IMR-90 (cell line): ENCODE data around the gene MRPL58. TPM values are rescaled to one million over a fixed set of nuclear protein-coding genes. Genes with fewer than 3 reads are reported as not detected.

ENCODE experiments used
- ATAC-seq: fragments of 200-7000 bp; cut with Tn5 transposase; 2 replicates; pipeline ENCODE4 v1.9.1; 2020; ENCODE audit warnings: low read depth, mild to moderate bottlenecking, moderate library complexity
- BruUV-seq: library from RNA; stranded (reverse); fragments of 400-500 nt; replicated peaks from 2 replicates; lab custom pipeline; 2021; lab: Mats Ljungman, UMichigan
- CTCF ChIA-PET: fragments of 300-600 bp; formaldehyde crosslinking; extraction: SDS; loops from one replicate; lab custom pipeline; 2021; ENCODE audit warnings: antibody characterized with exemption; lab: Yijun Ruan, JAX
- POLR2A ChIA-PET: fragments of 300-600 bp; sonication (Branson Sonifier 250); formaldehyde crosslinking; loops from one replicate; lab custom pipeline; 2022; ENCODE audit warnings: antibody characterized with exemption; ENCODE audit not compliant: unreplicated experiment; lab: Charles Lee
- DNase-seq: peaks from one replicate; pipeline ENCODE4 v3.0.0; 2013
- H2AFZ ChIP-seq: replicated peaks from 2 replicates; pipeline ENCODE3; 2013; ENCODE audit warnings: low read length, mild to moderate bottlenecking; ENCODE audit not compliant: poor library complexity
- H2AK5ac ChIP-seq: 2 replicates; pipeline ENCODE4 v1.6.1; 2013; ENCODE audit warnings: low read depth, low read length, inconsistent platforms
- H2AK9ac ChIP-seq: replicated peaks from 2 replicates; pipeline ENCODE3; 2013; ENCODE audit warnings: mild to moderate bottlenecking, low read depth, low read length, moderate library complexity; ENCODE audit not compliant: poor library complexity
- H2BK120ac ChIP-seq: 2 replicates; pipeline ENCODE4 v1.6.1; 2013; ENCODE audit warnings: low read depth, low read length, inconsistent platforms
- H2BK15ac ChIP-seq: 3 replicates; pipeline ENCODE4 v1.6.1; 2013; ENCODE audit warnings: low read depth, low read length, inconsistent platforms
- H2BK20ac ChIP-seq: 2 replicates; pipeline ENCODE4 v1.6.1; 2013; ENCODE audit warnings: low read depth, mild to moderate bottlenecking, inconsistent platforms, low read length, moderate library complexity
- H2BK5ac ChIP-seq: 2 replicates; pipeline ENCODE4 v1.6.1; 2013; ENCODE audit warnings: mild to moderate bottlenecking, low read depth, low read length, inconsistent platforms; ENCODE audit not compliant: poor library complexity, severe bottlenecking
- H3K14ac ChIP-seq: replicated peaks from 2 replicates; pipeline ENCODE4 v1.6.1; 2013; ENCODE audit warnings: low read depth, low read length, inconsistent platforms
- H3K18ac ChIP-seq: 2 replicates; pipeline ENCODE4 v1.6.1; 2013; ENCODE audit warnings: low read depth, low read length, control low read depth
- H3K23ac ChIP-seq: 2 replicates; pipeline ENCODE4 v1.6.1; 2013; ENCODE audit warnings: low read depth, low read length, inconsistent platforms
- H3K27ac ChIP-seq: 2 replicates; pipeline ENCODE4 v1.5.1; 2013; ENCODE audit warnings: mild to moderate bottlenecking, control low read depth, low read length; ENCODE audit not compliant: insufficient read depth
- H3K27me3 ChIP-seq: 2 replicates; pipeline ENCODE4 v1.6.1; 2013; ENCODE audit warnings: low read length; ENCODE audit not compliant: control insufficient read depth, insufficient read depth
- H3K36me3 ChIP-seq: 2 replicates; pipeline ENCODE4 v1.6.1; 2013; ENCODE audit warnings: low read length, mixed read lengths; ENCODE audit not compliant: control insufficient read depth, insufficient read depth
- H3K4ac ChIP-seq: 2 replicates; pipeline ENCODE4 v1.6.1; 2013; ENCODE audit warnings: low read depth, low read length, inconsistent platforms
- H3K4me1 ChIP-seq: 2 replicates; pipeline ENCODE4 v1.6.1; 2013; ENCODE audit warnings: low read length, mixed read lengths; ENCODE audit not compliant: control insufficient read depth, insufficient read depth
- H3K4me2 ChIP-seq: 2 replicates; pipeline ENCODE4 v1.6.1; 2013; ENCODE audit warnings: low read depth, mild to moderate bottlenecking, control low read depth, low read length, moderate library complexity
- H3K4me3 ChIP-seq: 2 replicates; pipeline ENCODE4 v1.5.1; 2013; ENCODE audit warnings: low read depth, mild to moderate bottlenecking, control low read depth, low read length, moderate library complexity; ENCODE audit not compliant: insufficient read depth
- H3K56ac ChIP-seq: 2 replicates; pipeline ENCODE4 v1.6.1; 2013; ENCODE audit warnings: low read length, inconsistent platforms; ENCODE audit not compliant: insufficient read depth; ENCODE audit errors: extremely low read depth
- H3K79me1 ChIP-seq, 2 experiments: 2 replicates each; pipeline ENCODE4 v1.6.1; 2013; ENCODE audit warnings: low read length in 2 of 2, inconsistent platforms in 1 of 2, low read depth in 1 of 2
- H3K9ac ChIP-seq: 2 replicates; pipeline ENCODE4 v1.6.1; 2013; ENCODE audit warnings: low read depth, low read length, control low read depth
- H3K9me1 ChIP-seq: 2 replicates; pipeline ENCODE4 v1.6.1; 2013; ENCODE audit warnings: low read length, inconsistent platforms; ENCODE audit not compliant: insufficient read depth
- H3K9me3 ChIP-seq: 2 replicates; pipeline ENCODE4 v1.6.1; 2013; ENCODE audit warnings: low read length; ENCODE audit not compliant: control insufficient read depth, insufficient read depth
- H4K20me1 ChIP-seq: 2 replicates; pipeline ENCODE4 v1.6.1; 2013; ENCODE audit warnings: low read length, inconsistent platforms; ENCODE audit not compliant: insufficient read depth
- H4K5ac ChIP-seq: 2 replicates; pipeline ENCODE4 v1.6.1; 2013; ENCODE audit warnings: mild to moderate bottlenecking, low read depth, low read length, control low read depth
- H4K8ac ChIP-seq, 2 experiments: 2 replicates each; pipeline ENCODE4 v1.6.1; 2013; ENCODE audit warnings: low read depth in 2 of 2, low read length in 2 of 2, control low read depth in 1 of 2, inconsistent platforms in 1 of 2
- H4K91ac ChIP-seq: 2 replicates; pipeline ENCODE4 v1.6.1; 2013; ENCODE audit warnings: low read depth, low read length, inconsistent platforms; ENCODE audit not compliant: insufficient read depth
- BHLHE40 ChIP-seq: fragments of 150-350 bp; IDR thresholded peaks from 2 replicates; pipeline ENCODE4 v1.6.1; 2016; ENCODE audit warnings: mild to moderate bottlenecking, low read depth, low read length
- CEBPB ChIP-seq: IDR thresholded peaks from 2 replicates; pipeline ENCODE4 v1.6.1; 2012; ENCODE audit warnings: low read depth, low read length, improper control_type of control experiment
- CTCF ChIP-seq: conservative IDR thresholded peaks from 2 replicates; pipeline ENCODE4 v1.5.1; 2012; ENCODE audit warnings: mild to moderate bottlenecking, low read depth, low read length, improper control_type of control experiment
- ELK1 ChIP-seq: fragments of 150-350 bp; IDR thresholded peaks from 2 replicates; pipeline ENCODE4 v1.6.1; 2016; ENCODE audit warnings: low read depth, mild to moderate bottlenecking, low read length, moderate library complexity, borderline replicate concordance
- FOS ChIP-seq: fragments of 150-350 bp; IDR thresholded peaks from 2 replicates; pipeline ENCODE4 v1.6.1; 2016; ENCODE audit warnings: low read depth, low read length
- MAFK ChIP-seq: IDR thresholded peaks from 2 replicates; pipeline ENCODE4 v1.6.1; 2012; ENCODE audit warnings: low read depth, low read length, improper control_type of control experiment
- MAZ ChIP-seq: IDR thresholded peaks from 2 replicates; pipeline ENCODE4 v1.6.1; 2012; ENCODE audit warnings: low read depth, mild to moderate bottlenecking, low read length, improper control_type of control experiment, moderate library complexity, borderline replicate concordance
- POLR2A ChIP-seq: IDR thresholded peaks from 2 replicates; pipeline ENCODE4 v1.6.1; 2012; ENCODE audit warnings: mild to moderate bottlenecking, low read depth, low read length
- RCOR1 ChIP-seq: IDR thresholded peaks from 2 replicates; pipeline ENCODE4 v1.6.1; 2012; ENCODE audit warnings: mild to moderate bottlenecking, low read length, improper control_type of control experiment; ENCODE audit not compliant: insufficient replicate concordance
- RFX5 ChIP-seq: IDR thresholded peaks from 2 replicates; pipeline ENCODE4 v1.8.0; 2012; ENCODE audit warnings: low read depth, mild to moderate bottlenecking, low read length, moderate library complexity
- SMC3 ChIP-seq: fragments of 150-350 bp; IDR thresholded peaks from 2 replicates; pipeline ENCODE4 v1.6.1; 2016; ENCODE audit warnings: low read depth, mild to moderate bottlenecking, antibody characterized with exemption, low read length, moderate library complexity
- whole genome bisulfite sequencing, 2 experiments: methylation state at CpG; one replicate each; pipeline versions ENCODE4 v1.1.5 to v1.1.7; 2013; ENCODE audit warnings: missing lambda C conversion rate in 2 of 2; ENCODE audit not compliant: insufficient read length in 1 of 2; ENCODE audit errors: extremely low coverage in 2 of 2; 5-methylcytosine and 5-hydroxymethylcytosine counted together
- dilution Hi-C: fragments of 300-500 bp; cut with HindIII; formaldehyde crosslinking; loops from one replicate; pipeline ENCODE4 v1.14.3; 2018; ENCODE audit warnings: low sequenced_read_pairs; ENCODE audit not compliant: unreplicated experiment
- in situ Hi-C: fragments of 300-500 bp; cut with MboI; formaldehyde crosslinking; loops from 3 replicates; pipeline ENCODE4 v1.14.3; 2019; ENCODE audit warnings: low sequenced_read_pairs, inconsistent platforms, mixed read lengths
- intact Hi-C: fragments of 100-400 bp; cut with micrococcal nuclease; formaldehyde crosslinking; loops from 2 replicates; pipeline ENCODE4 v1.10.0; 2022
- polyA plus RNA-seq, 3 experiments: library from polyadenylated mRNA; depleted of rRNA; stranded (reverse); fragments of >200 nt; gene quantifications; 2 replicates each; pipeline ENCODE4 v1.2.3, GENCODE V29; 2012; ENCODE audit warnings: low replicate concordance in 1 of 3
- total RNA-seq: library from RNA; depleted of rRNA; stranded (reverse); fragments of >200 nt; gene quantifications from 2 replicates; pipeline ENCODE4 v1.2.3, GENCODE V29; 2012

The MRPL58 gene
- total and polyA plus RNA-seq, 2 of the 4 experiments (the other 2 are of a cell fraction): 42.5 to 53.0 TPM

- Histone ChIP-seq H3K4ac (peak within 1 kb of the TSS; percentile 94), H3K79me1 (peaks cover 11 to 51% of the 10 kb centered on the region in 2 experiments; a peak in 3 of 4 replicates), H3K27ac (peak within 1 kb of the TSS; percentile 92), H4K20me1 (peaks cover 9% of the 10 kb centered on the region), H3K4me2 (peak within 1 kb of the TSS; percentile 93), H3K4me1 (peaks cover 12% of the 10 kb centered on the region), H3K18ac (peak within 1 kb of the TSS; percentile 95), H3K4me3 (peak within 1 kb of the TSS; percentile 95), H3K36me3 (peaks cover 2% of the 10 kb centered on the region; the same call in 1 of the 2 replicates), H2BK120ac (peak within 1 kb of the TSS; percentile 48), H2AK5ac (peak within 1 kb of the TSS; percentile 97), H3K9me1 (peaks cover 17% of the 10 kb centered on the region), H2BK15ac (peak within 1 kb of the TSS; percentile 75; the same call in 2 of the 3 replicates), H2BK20ac (no peak within 1 kb of the TSS), H2BK5ac (peak within 1 kb of the TSS; percentile 95), H2AK9ac (peak within 1 kb of the TSS; percentile 99), H3K27me3 (no peaks in the 10 kb centered on the region), H3K56ac (peak within 1 kb of the TSS; percentile 96), H4K91ac (peak within 1 kb of the TSS; percentile 99), H3K14ac (peak within 1 kb of the TSS; percentile 96), H3K23ac (peak within 1 kb of the TSS; percentile 89), H4K8ac (peak within 1 kb of the TSS; percentile 98 to 99), H2AFZ (peak within 1 kb of the TSS; percentile 95), H3K9ac (peak within 1 kb of the TSS; percentile 95), H3K9me3 (no peaks in the 10 kb centered on the region), H4K5ac (peak within 1 kb of the TSS; percentile 97)
- no TSS peak for BruUV-seq
- ATAC-seq: peak; percentile 92
- in situ Hi-C loops: no loop called here
- 0% methylated on average over 37 of the region's 51 CpGs; no CpG with 5 or more reads in 1 of the 2 experiments for WGBS, 2 experiments
- dilution Hi-C loops: no loop called here
- TF ChIP-seq RFX5 (no peak), RCOR1 (no peak), CEBPB (no peak), POLR2A (peak; percentile 81), ELK1 (no peak), FOS (no peak), MAFK (no peak), BHLHE40 (no peak), MAZ (peak; percentile 36; the same call in 1 of the 2 replicates), SMC3 (no peak), CTCF (no peak)
- ChIA-PET POLR2A (interaction anchor here (1.4 to 2.0 kb wide), 2 partner anchors 15 to 25 kb away, joined by 4 to 8 read pairs; partner anchors contain the start of genes HID1 and MRPL58), CTCF (interaction anchor here (0.8 to 2.9 kb wide), 5 partner anchors 9 to 193 kb away, joined by 3 to 9 read pairs (median 3); partner anchors contain the start of gene MRPL58)
- peak; percentile 89 for DNase-seq
- intact Hi-C loops: loop anchor here (1.0 to 5.0 kb wide), 2 partner anchors 46 to 125 kb away; no protein-coding TSS in a partner anchor
These were observed 25.0 kb upstream of the MRPL58 start, which contains the start of gene CDR2L for GRCh38 chr17:74987418-74987908. TSS of gene CDR2L (plus strand) at chr17:74987632. CDS start at chr17:74988044, 412 bp downstream.
